ENCODE results near the gene LRBA.

GRCh38 chr4:150817804-150818528 is 197.1 kb downstream of the LRBA start:
- TF ChIP-seq ATF1 (CRISPR knock-in tag; IDR thresholded peaks at IDR 0.05) (no peak), CREM (CRISPR knock-in tag; IDR thresholded peaks at IDR 0.05) (no peak), CTCF (IDR thresholded peaks at IDR 0.05) (no peak), ZBTB21 (CRISPR knock-in tag; IDR thresholded peaks at IDR 0.05; ENCODE audit: borderline replicate concordance) (no peak), E2F1 (CRISPR knock-in tag; IDR thresholded peaks at IDR 0.05) (no peak), ELF4 (CRISPR knock-in tag; IDR thresholded peaks at IDR 0.05; ENCODE audit: low read depth) (no peak), SP1 (CRISPR knock-in tag; conservative IDR thresholded peaks at IDR 0.05) (no peak), ETV6 (CRISPR knock-in tag; IDR thresholded peaks at IDR 0.05) (no peak), ESRRA (CRISPR knock-in tag; IDR thresholded peaks at IDR 0.05; ENCODE audit: borderline replicate concordance) (no peak), ZNF138 (CRISPR knock-in tag; conservative IDR thresholded peaks at IDR 0.05) (no peak), NFE2L1 (CRISPR knock-in tag; IDR thresholded peaks at IDR 0.05) (no peak), ZNF425 (CRISPR knock-in tag; conservative IDR thresholded peaks at IDR 0.05) (no peak), CBFB (CRISPR knock-in tag; IDR thresholded peaks at IDR 0.05; ENCODE audit: low read depth) (no peak), ATF2 (CRISPR knock-in tag; IDR thresholded peaks at IDR 0.05; ENCODE audit: borderline replicate concordance, low read depth) (no peak)
